ENCODE measurements around the gene ORM1.

Gene ORM1

GRCh38 chr9:114287763-114288192, 35.1 kb upstream of the ORM1 start:
- no peak for DNase-seq

GRCh38 chr9:114288193-114289091, 34.5 kb upstream of the ORM1 start:
- DNase-seq = no peak

- DNase-seq = no peak
Measured at GRCh38 chr9:114289106-114289505, 33.8 kb upstream of the ORM1 start.

- DNase-seq = no peak
Measured at GRCh38 chr9:114289571-114290481, 33.1 kb upstream of the ORM1 start.

- DNase-seq = no peak
Measured at GRCh38 chr9:114290561-114290986, 32.3 kb upstream of the ORM1 start.

- peak in 1 of 2 experiments; percentile 0 for DNase-seq
Measured at GRCh38 chr9:114291064-114291474, 31.8 kb upstream of the ORM1 start.

- DNase-seq = no peak
Measured at GRCh38 chr9:114291886-114292590, 30.9 kb upstream of the ORM1 start.

GRCh38 chr9:114294664-114295063, 28.2 kb upstream of the ORM1 start:
- no peak for DNase-seq

- no peak for DNase-seq
Measured at GRCh38 chr9:114296338-114296737, 26.6 kb upstream of the ORM1 start.

- DNase-seq = no peak
Measured at GRCh38 chr9:114299286-114300152, 23.4 kb upstream of the ORM1 start.

GRCh38 chr9:114300153-114300845, 22.6 kb upstream of the ORM1 start:
- no peak for DNase-seq

- no peak for DNase-seq
Measured at GRCh38 chr9:114300846-114301797, 21.8 kb upstream of the ORM1 start.

GRCh38 chr9:114301798-114302565, 20.9 kb upstream of the ORM1 start:
- DNase-seq = no peak

GRCh38 chr9:114302727-114303126, 20.2 kb upstream of the ORM1 start:
- DNase-seq = no peak

- DNase-seq = no peak
Measured at GRCh38 chr9:114303571-114303970, 19.3 kb upstream of the ORM1 start.

GRCh38 chr9:114303977-114304376, 18.9 kb upstream of the ORM1 start:
- no peak for DNase-seq

- no peak for DNase-seq
Measured at GRCh38 chr9:114304416-114305188, 18.3 kb upstream of the ORM1 start.

GRCh38 chr9:114307899-114308267, 15.0 kb upstream of the ORM1 start:
- no peak for DNase-seq
